PC-3 (cell line): ENCODE measurements around the gene MUC7. TPM values are rescaled to one million over a fixed set of nuclear protein-coding genes. Genes with fewer than 3 reads are reported as not detected.
A peak's percentile ranks its signal among the peaks of the same experiment; 100 is the strongest.

Source experiments
- ATAC-seq: fragments of 200-7000 bp; cut with Tn5 transposase; 2 replicates; pipeline ENCODE4 v1.9.1; 2020; ENCODE audit warnings: mild to moderate bottlenecking, moderate library complexity
- Bru-seq: library from RNA; stranded (reverse); fragments of 400-500 nt; gene quantifications from one replicate; lab custom pipeline; 2021; lab: Mats Ljungman, UMichigan
- BruChase-seq, 2 experiments: library from RNA; stranded (reverse); fragments of 400-500 nt; gene quantifications; one replicate each; lab custom pipeline; 2021; lab: Mats Ljungman, UMichigan
- BruUV-seq: library from RNA; stranded (reverse); fragments of 400-500 nt; replicated peaks from 2 replicates; lab custom pipeline; 2021; lab: Mats Ljungman, UMichigan
- CTCF ChIA-PET: fragments of 300-600 bp; sonication (Branson Sonifier 250); formaldehyde crosslinking; loops from one replicate; lab custom pipeline; 2022; ENCODE audit warnings: antibody characterized with exemption; lab: Charles Lee
- POLR2A ChIA-PET: fragments of 300-600 bp; sonication (Branson Sonifier 250); formaldehyde crosslinking; loops from one replicate; lab custom pipeline; 2022; ENCODE audit warnings: antibody characterized with exemption; ENCODE audit not compliant: unreplicated experiment; lab: Charles Lee
- DNase-seq: peaks from one replicate; pipeline ENCODE4 v3.0.0-alpha.2; 2015
- H2AFZ ChIP-seq: fragments of 300-600 bp; sonication (generic); 2 replicates; pipeline ENCODE4 v1.6.0; 2016; ENCODE audit warnings: antibody characterized with exemption, low read length
- H3F3A ChIP-seq: fragments of 300-600 bp; sonication (generic); one replicate; pipeline ENCODE4 v1.6.0; 2017; ENCODE audit warnings: antibody characterized with exemption, low read length, control low read depth, mild to moderate bottlenecking; ENCODE audit not compliant: unreplicated experiment
- H3K27ac ChIP-seq: fragments of 300-600 bp; sonication (generic); 2 replicates; pipeline ENCODE4 v1.5.1; 2016; ENCODE audit warnings: mild to moderate bottlenecking, low read length
- H3K27me3 ChIP-seq: fragments of 300-600 bp; sonication (generic); 2 replicates; pipeline ENCODE4 v1.6.1; 2016; ENCODE audit warnings: low read length, mixed read lengths
- H3K36me3 ChIP-seq: fragments of 300-600 bp; sonication (generic); 2 replicates; pipeline ENCODE4 v1.6.1; 2016; ENCODE audit warnings: low read depth, mixed run types, low read length, mixed read lengths
- H3K4me1 ChIP-seq: fragments of 300-600 bp; sonication (generic); 2 replicates; pipeline ENCODE4 v1.5.1; 2016; ENCODE audit warnings: low read length; ENCODE audit not compliant: insufficient read depth
- H3K4me2 ChIP-seq: fragments of 300-600 bp; sonication (generic); 2 replicates; pipeline ENCODE4 v1.6.0; 2016; ENCODE audit warnings: low read length
- H3K4me3 ChIP-seq: fragments of 300-600 bp; sonication (generic); 2 replicates; pipeline ENCODE4 v1.5.1; 2016; ENCODE audit warnings: mild to moderate bottlenecking, low read length, mixed read lengths
- H3K79me2 ChIP-seq: fragments of 300-600 bp; sonication (generic); 2 replicates; pipeline ENCODE4 v1.6.1; 2017; ENCODE audit warnings: low read length, mixed read lengths
- H3K9ac ChIP-seq: fragments of 300-600 bp; sonication (generic); 2 replicates; pipeline ENCODE4 v1.6.0; 2016; ENCODE audit warnings: mild to moderate bottlenecking, low read length
- H3K9me2 ChIP-seq: fragments of 300-600 bp; sonication (generic); replicated peaks from 2 replicates; pipeline ENCODE4 v1.6.1; 2016; ENCODE audit warnings: mixed run types, low read length, mixed read lengths
- H3K9me3 ChIP-seq: fragments of 300-600 bp; sonication (generic); 2 replicates; pipeline ENCODE4 v1.6.1; 2016; ENCODE audit warnings: low read length, mixed read lengths
- H4K20me1 ChIP-seq: fragments of 300-600 bp; sonication (generic); 2 replicates; pipeline ENCODE4 v1.6.1; 2016; ENCODE audit warnings: low read length, mixed read lengths
- CTCF ChIP-seq: fragments of 300-600 bp; sonication (generic); conservative IDR thresholded peaks from 2 replicates; pipeline ENCODE4 v1.5.1; 2017; ENCODE audit warnings: antibody characterized with exemption, low read depth, mild to moderate bottlenecking, low read length
- EZH2 ChIP-seq: fragments of 300-600 bp; sonication (generic); IDR thresholded peaks from one replicate; pipeline ENCODE4 v1.6.1; 2017; ENCODE audit warnings: antibody characterized with exemption, mild to moderate bottlenecking, low read length; ENCODE audit not compliant: unreplicated experiment
- EZH2phosphoT487 ChIP-seq: fragments of 300-600 bp; sonication (generic); IDR thresholded peaks from 2 replicates; pipeline ENCODE4 v1.6.1; 2018; ENCODE audit warnings: mild to moderate bottlenecking, antibody characterized with exemption, low read length, borderline replicate concordance
- intact Hi-C: fragments of 100-400 bp; cut with micrococcal nuclease; formaldehyde crosslinking; loops from 2 replicates; pipeline ENCODE4 v1.9.0; 2023
- long read RNA-seq: library from polyadenylated mRNA; unstranded; transcript quantifications from one replicate; pipeline ENCODE4 v2.0.0, GENCODE V29; 2021; ENCODE audit not compliant: unreplicated experiment
- total RNA-seq: library from RNA; depleted of rRNA; stranded (reverse); fragments of >200 nt; gene quantifications from 2 replicates; pipeline ENCODE4 v1.2.3, GENCODE V29; 2014; rRNA removed

The MUC7 gene
- total RNA-seq (0.04 TPM in 1 of 2 replicates, not detected in the other), Bru-seq, nascent RNA (not detected), BruChase-seq, experiment 1, labeled RNA remaining after a 6-hour chase (percentile 5 among the genes with signal in this experiment), BruChase-seq, experiment 2, labeled RNA remaining after a 2-hour chase (percentile 1 among the genes with signal in this experiment)
- long read RNA-seq, result 0 reads

DNA sequence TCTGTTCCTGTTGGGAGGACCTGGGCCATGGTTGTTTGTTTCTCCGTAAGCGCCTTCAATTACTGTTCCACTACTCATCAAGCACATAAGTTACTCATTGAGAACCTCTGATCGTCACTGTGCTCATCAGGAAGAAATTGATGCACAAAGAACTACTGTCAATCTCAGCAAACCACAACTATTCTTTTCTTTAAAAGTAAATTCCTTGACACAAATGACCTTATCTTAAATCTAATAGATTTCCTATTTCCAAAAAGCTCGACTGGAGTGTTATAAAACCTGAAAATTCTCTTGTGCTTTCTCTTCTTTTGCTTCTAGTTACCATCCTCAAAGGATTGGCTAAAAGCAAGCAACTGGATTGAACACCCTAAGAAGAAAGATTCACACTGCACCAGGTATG, at the start of gene MUC7:
Gene MUC7, plus strand, starts transcription at position 301 of the 400 bp plus-strand sequence. CDS start 1,825 bp downstream, outside the sequence.
- ATAC-seq (no peak), DNase-seq (peak; percentile 40)
- ChIA-PET CTCF (no interaction called here), POLR2A (no interaction called here)
- BruUV-seq, result no TSS peak
- TF ChIP-seq CTCF (no peak), EZH2phosphoT487 (no peak), EZH2 (no peak)
- Histone ChIP-seq H3K79me2 (no peaks in the 10 kb centered on the region), H3K4me2 (no peak within 1 kb of the TSS), H3K27ac (no peak within 1 kb of the TSS), H3K27me3 (no peaks in the 10 kb centered on the region), H3K4me3 (no peak within 1 kb of the TSS), H3F3A (no peaks in the 10 kb centered on the region), H3K36me3 (no peaks in the 10 kb centered on the region), H2AFZ (no peak within 1 kb of the TSS), H3K9me3 (no peaks in the 10 kb centered on the region), H3K9ac (no peak within 1 kb of the TSS), H3K4me1 (peaks cover 15% of the 10 kb centered on the region), H4K20me1 (no peaks in the 10 kb centered on the region), H3K9me2 (no peaks in the 10 kb centered on the region)
- intact Hi-C loops, result no loop called here

DNA sequence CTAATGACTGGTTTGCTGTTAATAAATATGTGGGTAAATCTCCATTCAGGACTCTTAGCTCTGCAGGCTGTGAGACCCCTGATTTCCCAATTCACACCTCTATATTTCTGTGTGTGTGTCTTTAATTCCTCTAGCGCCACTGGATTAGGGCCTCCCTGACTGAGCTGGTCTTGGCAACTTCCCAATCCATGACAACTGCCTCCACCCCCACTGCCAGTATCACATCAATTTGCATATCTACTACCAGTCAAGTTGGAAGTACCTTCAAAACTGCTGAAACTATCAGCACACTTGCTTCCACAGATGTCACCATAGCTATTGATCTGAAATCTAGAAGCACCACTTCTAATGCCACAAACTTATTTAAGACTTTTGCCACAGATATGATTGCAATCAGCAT, 46.7 kb upstream of the MUC7 start:
- no peaks in the 10 kb centered on the region for H3K9me2 ChIP-seq
- ChIA-PET CTCF (no interaction called here), POLR2A (no interaction called here)
- TF ChIP-seq EZH2 (no peak), EZH2phosphoT487 (no peak), CTCF (no peak)
- no peaks in the 10 kb centered on the region for H3F3A ChIP-seq
- no peak for ATAC-seq
- no peaks in the 10 kb centered on the region for H3K36me3 ChIP-seq
- no peaks in the 10 kb centered on the region for H3K9me3 ChIP-seq
- no peak overlapping the region for H3K4me3 ChIP-seq
- H3K79me2 ChIP-seq, result no peaks in the 10 kb centered on the region
- no peak overlapping the region for H3K27ac ChIP-seq
- H3K27me3 ChIP-seq, result no peaks in the 10 kb centered on the region
- H3K4me2 ChIP-seq, result no peak overlapping the region
- no peaks in the 10 kb centered on the region for H4K20me1 ChIP-seq
- H3K4me1 ChIP-seq, result no peaks in the 10 kb centered on the region
- BruUV-seq, result no TSS peak
- H3K9ac ChIP-seq, result no peak overlapping the region
- intact Hi-C loops, result no loop called here
- no peak for DNase-seq
- no peak overlapping the region for H2AFZ ChIP-seq

DNA sequence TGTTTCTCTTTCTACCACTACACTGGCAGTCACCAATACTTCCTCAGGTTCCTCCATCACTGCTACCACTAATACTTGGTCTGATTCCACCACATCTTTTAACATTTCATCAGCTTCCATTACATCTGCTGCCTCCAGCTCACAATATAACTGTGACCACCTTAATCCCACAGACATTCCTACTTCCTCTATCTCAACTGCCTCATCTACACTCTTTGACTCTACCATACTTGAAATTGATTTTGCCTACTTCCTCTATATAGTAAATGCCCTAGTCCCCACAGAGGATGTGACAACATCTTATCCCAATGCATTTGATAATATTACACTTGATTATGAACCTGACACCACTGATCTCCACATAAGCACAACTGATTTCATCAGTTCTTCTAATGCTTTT, 45.2 kb upstream of the MUC7 start:
- ChIA-PET POLR2A (no interaction called here), CTCF (no interaction called here)
- TF ChIP-seq EZH2phosphoT487, result no peak
- TF ChIP-seq CTCF, result no peak
- TF ChIP-seq EZH2, result no peak
- Histone ChIP-seq H2AFZ (no peak overlapping the region), H3K36me3 (no peaks in the 10 kb centered on the region), H3K4me3 (no peak overlapping the region), H3K27me3 (no peaks in the 10 kb centered on the region), H3F3A (no peaks in the 10 kb centered on the region), H4K20me1 (no peaks in the 10 kb centered on the region), H3K9me3 (no peaks in the 10 kb centered on the region), H3K27ac (no peak overlapping the region), H3K9ac (no peak overlapping the region), H3K9me2 (no peaks in the 10 kb centered on the region), H3K4me2 (no peak overlapping the region), H3K4me1 (no peaks in the 10 kb centered on the region), H3K79me2 (no peaks in the 10 kb centered on the region)
- DNase-seq (no peak), ATAC-seq (no peak)
- intact Hi-C loops, result no loop called here
- BruUV-seq, result no TSS peak
